Endothelial cell (in vitro differentiated cells): ENCODE data around the gene CMTM1. TPM values are rescaled to one million over a fixed set of nuclear protein-coding genes. Genes with fewer than 3 reads are reported as not detected.

ENCODE experiments used
- DNase-seq: peaks from one replicate; pipeline ENCODE4 v3.0.0; 2021; ENCODE audit warnings: low spot score
- H3K27ac Mint-ChIP-seq: one replicate; pipeline ENCODE4 v1.8.0; 2021; ENCODE audit warnings: mixed read lengths, inconsistent platforms; ENCODE audit not compliant: unreplicated experiment
- H3K27me3 Mint-ChIP-seq: one replicate; pipeline ENCODE4 v1.8.0; 2021; ENCODE audit warnings: mild to moderate bottlenecking, moderate library complexity, mixed read lengths, inconsistent platforms; ENCODE audit not compliant: unreplicated experiment
- H3K36me3 Mint-ChIP-seq: one replicate; pipeline ENCODE4 v1.8.0; 2021; ENCODE audit warnings: mild to moderate bottlenecking, low read depth, mixed read lengths, inconsistent platforms; ENCODE audit not compliant: unreplicated experiment
- H3K4me1 Mint-ChIP-seq: one replicate; pipeline ENCODE4 v1.8.0; 2021; ENCODE audit warnings: mild to moderate bottlenecking, mixed read lengths, inconsistent platforms; ENCODE audit not compliant: unreplicated experiment
- H3K4me3 Mint-ChIP-seq: one replicate; pipeline ENCODE4 v1.8.0; 2021; ENCODE audit warnings: mild to moderate bottlenecking, mixed read lengths, inconsistent platforms; ENCODE audit not compliant: unreplicated experiment
- H3K9me3 Mint-ChIP-seq: one replicate; pipeline ENCODE4 v1.8.0; 2021; ENCODE audit warnings: mixed read lengths, inconsistent platforms; ENCODE audit not compliant: unreplicated experiment
- total RNA-seq: library from RNA; stranded (reverse); fragmentation: NEBNext Ultra II Directional; extraction: Animal tissue kit (Norgen Biotek cat#: 25700); gene quantifications from one replicate; pipeline ENCODE4 v1.2.1, GENCODE V29; 2021; ENCODE audit not compliant: unreplicated experiment
- TF ChIP-seq, protein P1 (sequence below): fragments of 200-600 bp; sonication (generic); IDR thresholded peaks from one replicate; pipeline ENCODE4 v1.5.0; 2021; ENCODE audit warnings: antibody characterized with exemption; ENCODE audit not compliant: unreplicated experiment

CMTM1 gene
- total RNA-seq, 1 donor from 2014 or later, result 8.3 TPM

GRCh38 chr16:66568355-66568754 is 2.1 kb downstream of the CMTM1 start:
- TF ChIP-seq, protein P1, sequence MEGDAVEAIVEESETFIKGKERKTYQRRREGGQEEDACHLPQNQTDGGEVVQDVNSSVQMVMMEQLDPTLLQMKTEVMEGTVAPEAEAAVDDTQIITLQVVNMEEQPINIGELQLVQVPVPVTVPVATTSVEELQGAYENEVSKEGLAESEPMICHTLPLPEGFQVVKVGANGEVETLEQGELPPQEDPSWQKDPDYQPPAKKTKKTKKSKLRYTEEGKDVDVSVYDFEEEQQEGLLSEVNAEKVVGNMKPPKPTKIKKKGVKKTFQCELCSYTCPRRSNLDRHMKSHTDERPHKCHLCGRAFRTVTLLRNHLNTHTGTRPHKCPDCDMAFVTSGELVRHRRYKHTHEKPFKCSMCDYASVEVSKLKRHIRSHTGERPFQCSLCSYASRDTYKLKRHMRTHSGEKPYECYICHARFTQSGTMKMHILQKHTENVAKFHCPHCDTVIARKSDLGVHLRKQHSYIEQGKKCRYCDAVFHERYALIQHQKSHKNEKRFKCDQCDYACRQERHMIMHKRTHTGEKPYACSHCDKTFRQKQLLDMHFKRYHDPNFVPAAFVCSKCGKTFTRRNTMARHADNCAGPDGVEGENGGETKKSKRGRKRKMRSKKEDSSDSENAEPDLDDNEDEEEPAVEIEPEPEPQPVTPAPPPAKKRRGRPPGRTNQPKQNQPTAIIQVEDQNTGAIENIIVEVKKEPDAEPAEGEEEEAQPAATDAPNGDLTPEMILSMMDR, result no peak
- Mint-ChIP-seq H3K27ac (no peak overlapping the region), H3K36me3 (peaks cover 8% of the 10 kb centered on the region), H3K4me3 (no peak overlapping the region), H3K4me1 (peaks cover 20% of the 10 kb centered on the region), H3K27me3 (no peaks in the 10 kb centered on the region), H3K9me3 (no peaks in the 10 kb centered on the region)
- DNase-seq, result no peak

- Mint-ChIP-seq H3K36me3 (peaks cover 5% of the 10 kb centered on the region), H3K9me3 (no peaks in the 10 kb centered on the region), H3K27ac (no peak overlapping the region), H3K27me3 (no peaks in the 10 kb centered on the region), H3K4me3 (no peak overlapping the region), H3K4me1 (peaks cover 16% of the 10 kb centered on the region)
- TF ChIP-seq, protein P1, result no peak
- DNase-seq, result no peak
Measured at GRCh38 chr16:66569131-66569530, 2.9 kb downstream of the CMTM1 start.

DNA sequence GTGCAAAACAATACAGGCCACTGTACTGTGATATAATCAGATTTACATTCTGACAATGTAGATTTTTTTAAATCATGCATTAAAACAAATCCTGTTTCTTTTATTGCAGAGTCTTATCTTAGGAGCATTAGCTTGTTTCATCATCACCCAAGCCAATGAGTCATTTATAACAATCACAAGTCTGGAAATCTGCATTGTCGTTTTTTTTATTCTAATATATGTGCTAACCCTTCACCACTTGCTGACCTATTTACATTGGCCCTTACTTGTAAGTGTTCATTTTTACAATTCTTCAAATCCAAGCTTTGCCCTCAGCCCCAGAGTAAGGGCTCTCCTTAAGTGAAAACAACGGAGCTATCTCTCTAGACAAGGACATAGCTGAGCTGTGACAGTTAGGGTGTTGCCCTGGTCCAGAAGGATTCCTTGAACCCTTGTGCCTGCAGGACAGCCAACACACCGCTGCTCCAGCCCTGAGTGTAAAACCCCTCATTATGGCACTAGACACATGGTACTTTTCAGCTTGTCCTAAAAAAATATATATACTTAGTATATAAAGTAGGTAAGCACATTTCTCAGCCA is 3.7 kb downstream of the CMTM1 start:
- no peak overlapping the region for H3K27ac Mint-ChIP-seq
- no peak for DNase-seq
- peaks cover 13% of the 10 kb centered on the region for H3K4me1 Mint-ChIP-seq
- H3K36me3 Mint-ChIP-seq, result peaks cover 5% of the 10 kb centered on the region
- H3K9me3 Mint-ChIP-seq, result no peaks in the 10 kb centered on the region
- TF ChIP-seq, protein P1, result no peak
- H3K27me3 Mint-ChIP-seq, result no peaks in the 10 kb centered on the region
- no peak overlapping the region for H3K4me3 Mint-ChIP-seq

DNA sequence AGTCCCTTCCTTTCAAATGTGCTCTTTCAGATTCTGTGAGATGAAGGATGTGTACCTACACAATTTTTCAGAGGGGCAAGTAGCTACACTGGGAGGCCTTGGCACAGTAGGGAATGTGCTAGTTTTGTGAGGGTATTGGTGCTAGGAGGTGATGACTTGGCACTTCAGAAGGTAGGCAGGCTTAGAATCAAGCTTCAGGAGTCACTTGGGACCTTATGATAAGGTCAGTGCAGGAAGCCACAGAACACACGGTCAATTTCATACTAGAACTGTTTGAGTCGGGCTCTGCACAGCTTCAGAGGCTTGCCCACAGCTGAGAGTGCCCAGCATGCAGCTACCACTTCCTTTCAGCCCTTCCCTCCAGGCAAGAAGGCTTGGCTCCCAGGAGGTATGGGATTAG is 6.1 kb downstream of the CMTM1 start:
- Mint-ChIP-seq H3K4me3 (no peak overlapping the region), H3K36me3 (peaks cover 2% of the 10 kb centered on the region), H3K4me1 (peaks cover 12% of the 10 kb centered on the region), H3K9me3 (no peaks in the 10 kb centered on the region), H3K27me3 (peaks cover 2% of the 10 kb centered on the region), H3K27ac (no peak overlapping the region)
- DNase-seq, result no peak
- TF ChIP-seq, protein P1, result no peak

DNA sequence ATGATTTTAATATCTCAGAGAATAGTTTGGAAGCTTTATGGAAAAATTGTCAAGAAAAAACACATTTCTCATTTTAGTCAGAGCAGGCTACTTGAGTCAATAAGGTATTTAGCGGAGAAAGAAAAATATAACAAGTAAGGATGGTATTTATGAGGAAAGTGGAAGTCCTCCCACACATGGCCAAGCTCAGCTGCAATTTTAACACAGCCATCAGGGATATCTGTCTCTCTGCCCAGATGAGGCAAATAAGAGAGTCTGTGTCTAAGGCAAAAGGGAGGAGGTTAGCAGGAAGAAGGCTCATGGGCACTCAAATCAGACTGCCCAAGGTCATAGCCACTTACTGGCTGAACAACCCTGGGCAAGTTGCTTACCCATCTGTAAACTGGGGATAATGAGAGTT is 7.8 kb downstream of the CMTM1 start:
- no peak for DNase-seq
- TF ChIP-seq, protein P1, result no peak
- Mint-ChIP-seq H3K9me3 (no peaks in the 10 kb centered on the region), H3K4me3 (no peak overlapping the region), H3K27me3 (peaks cover 8% of the 10 kb centered on the region), H3K36me3 (no peaks in the 10 kb centered on the region), H3K27ac (peak overlapping the region; percentile 58), H3K4me1 (peaks cover 27% of the 10 kb centered on the region)
